ENCODE measurements around the gene BFAR.

The BFAR gene

DNA sequence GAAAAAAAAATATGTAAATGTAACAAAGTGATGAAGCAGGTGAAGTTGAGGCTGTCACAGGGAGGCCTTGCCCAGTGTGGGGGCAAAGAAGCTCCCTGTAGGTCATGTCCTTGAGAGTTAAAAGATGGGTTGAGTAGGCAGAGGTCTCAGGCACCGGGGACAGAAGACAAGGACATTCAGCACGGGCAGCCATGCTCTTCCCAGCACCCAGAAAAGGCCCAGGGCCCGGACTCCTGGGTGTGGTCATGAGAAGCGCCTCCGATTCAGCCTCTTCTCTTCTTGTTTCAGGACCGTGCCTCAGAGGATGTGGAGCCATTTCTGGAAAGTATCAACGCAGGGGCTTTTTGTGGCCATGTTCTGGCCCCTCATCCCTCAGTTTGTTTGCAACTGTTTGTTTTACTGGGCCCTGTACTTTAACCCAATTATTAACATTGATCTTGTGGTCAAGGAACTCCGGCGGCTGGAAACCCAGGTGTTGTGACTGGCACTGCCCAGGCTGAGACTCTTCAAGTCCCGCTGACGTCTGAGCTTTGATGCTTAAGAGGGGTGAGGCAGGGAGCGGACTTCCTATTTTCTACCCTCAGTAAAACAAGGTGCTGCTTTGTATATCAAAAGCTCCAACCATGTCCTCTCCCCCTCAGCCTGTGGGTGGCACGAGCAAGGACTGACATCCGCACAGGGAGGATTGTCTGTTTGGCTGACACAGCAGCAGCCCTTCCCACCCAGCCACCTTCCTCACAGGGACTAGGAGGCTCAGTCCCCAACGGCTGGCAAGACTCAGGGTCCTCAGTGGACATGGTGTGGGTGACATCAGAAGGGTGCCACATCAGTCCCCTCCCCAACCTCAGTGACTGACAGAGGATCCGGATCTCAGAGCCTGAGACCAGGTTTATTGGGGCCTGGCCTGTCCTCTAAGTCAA is 34.9 kb downstream of the BFAR start:
- H3K79me2 ChIP-seq (ENCODE audit: control insufficient read depth, low read length), result no peaks in the 10 kb centered on the region
- H3K4me1 ChIP-seq (ENCODE audit: control insufficient read depth, low read length), result peaks cover 23% of the 10 kb centered on the region
- no peak overlapping the region for H3K27ac ChIP-seq (ENCODE audit: low read depth, low read length)
- H3K9me3 ChIP-seq (ENCODE audit: control insufficient read depth, insufficient read depth, low read length), result no peaks in the 10 kb centered on the region
- H3K36me3 ChIP-seq (ENCODE audit: control insufficient read depth, low read length), result peaks cover 66% of the 10 kb centered on the region
- no peaks in the 10 kb centered on the region for H4K20me1 ChIP-seq (ENCODE audit: control insufficient read depth, insufficient read depth, low read depth, low read length)
- no peak overlapping the region for H3K4me3 ChIP-seq (ENCODE audit: low read length)
- no peak overlapping the region for H3K4me2 ChIP-seq (ENCODE audit: low read length)
- H3K27me3 ChIP-seq (ENCODE audit: control insufficient read depth, low read length), result no peaks in the 10 kb centered on the region
- H3K9me2 ChIP-seq (replicated peaks; ENCODE audit: control insufficient read depth, low read length), result no peaks in the 10 kb centered on the region
- no peak for TF ChIP-seq EZH2phosphoT487 (IDR thresholded peaks at IDR 0.05; ENCODE audit: borderline replicate concordance, low read length)
- TF ChIP-seq, protein P1, sequence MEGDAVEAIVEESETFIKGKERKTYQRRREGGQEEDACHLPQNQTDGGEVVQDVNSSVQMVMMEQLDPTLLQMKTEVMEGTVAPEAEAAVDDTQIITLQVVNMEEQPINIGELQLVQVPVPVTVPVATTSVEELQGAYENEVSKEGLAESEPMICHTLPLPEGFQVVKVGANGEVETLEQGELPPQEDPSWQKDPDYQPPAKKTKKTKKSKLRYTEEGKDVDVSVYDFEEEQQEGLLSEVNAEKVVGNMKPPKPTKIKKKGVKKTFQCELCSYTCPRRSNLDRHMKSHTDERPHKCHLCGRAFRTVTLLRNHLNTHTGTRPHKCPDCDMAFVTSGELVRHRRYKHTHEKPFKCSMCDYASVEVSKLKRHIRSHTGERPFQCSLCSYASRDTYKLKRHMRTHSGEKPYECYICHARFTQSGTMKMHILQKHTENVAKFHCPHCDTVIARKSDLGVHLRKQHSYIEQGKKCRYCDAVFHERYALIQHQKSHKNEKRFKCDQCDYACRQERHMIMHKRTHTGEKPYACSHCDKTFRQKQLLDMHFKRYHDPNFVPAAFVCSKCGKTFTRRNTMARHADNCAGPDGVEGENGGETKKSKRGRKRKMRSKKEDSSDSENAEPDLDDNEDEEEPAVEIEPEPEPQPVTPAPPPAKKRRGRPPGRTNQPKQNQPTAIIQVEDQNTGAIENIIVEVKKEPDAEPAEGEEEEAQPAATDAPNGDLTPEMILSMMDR (IDR thresholded peaks at IDR 0.05; ENCODE audit: low read depth, low read length, poor library complexity, severe bottlenecking), result no peak
- peaks cover 29% of the 10 kb centered on the region for H3F3A ChIP-seq (ENCODE audit: control insufficient read depth, insufficient read depth)

DNA sequence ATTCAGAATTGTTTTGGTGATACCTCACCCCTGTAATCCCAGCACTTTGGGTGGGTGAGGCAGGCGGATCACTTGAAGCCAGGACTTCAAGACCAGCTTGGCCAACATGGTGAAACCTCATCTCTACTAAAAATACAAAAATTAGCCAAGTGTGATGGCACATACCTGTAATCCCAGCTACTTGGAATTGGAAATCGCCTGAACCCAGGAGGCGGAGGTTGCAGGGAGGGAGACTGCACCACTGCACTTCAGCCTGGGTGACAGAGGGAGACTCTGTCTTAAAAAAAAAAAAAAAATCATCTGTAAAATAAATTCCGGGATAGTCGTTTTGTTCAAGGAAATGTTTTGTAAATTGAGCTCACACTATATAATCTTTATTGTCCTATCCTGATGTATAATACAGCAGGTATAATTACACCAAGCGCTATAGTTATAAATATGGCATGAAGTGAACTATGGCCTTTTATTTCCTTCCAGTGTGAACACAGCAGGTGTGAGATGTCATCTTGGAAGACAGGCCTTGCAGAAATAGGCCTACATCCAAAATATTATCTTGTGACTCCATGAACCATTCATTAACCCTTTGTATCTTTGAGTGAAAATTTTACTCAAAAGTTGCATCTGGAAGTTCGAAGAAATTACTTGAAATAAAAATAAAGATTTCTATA is 35.9 kb downstream of the BFAR start:
- H3K4me3 ChIP-seq (ENCODE audit: low read length), result no peak overlapping the region
- H3K9me3 ChIP-seq (ENCODE audit: control insufficient read depth, insufficient read depth, low read length), result no peaks in the 10 kb centered on the region
- TF ChIP-seq, protein P1 (IDR thresholded peaks at IDR 0.05; ENCODE audit: low read depth, low read length, poor library complexity, severe bottlenecking), result no peak
- TF ChIP-seq EZH2phosphoT487 (IDR thresholded peaks at IDR 0.05; ENCODE audit: borderline replicate concordance, low read length), result no peak
- peaks cover 57% of the 10 kb centered on the region for H3K36me3 ChIP-seq (ENCODE audit: control insufficient read depth, low read length)
- no peaks in the 10 kb centered on the region for H3K9me2 ChIP-seq (replicated peaks; ENCODE audit: control insufficient read depth, low read length)
- no peak overlapping the region for H3K4me2 ChIP-seq (ENCODE audit: low read length)
- peaks cover 33% of the 10 kb centered on the region for H3K4me1 ChIP-seq (ENCODE audit: control insufficient read depth, low read length)
- H3K27me3 ChIP-seq (ENCODE audit: control insufficient read depth, low read length), result no peaks in the 10 kb centered on the region
- H3F3A ChIP-seq (ENCODE audit: control insufficient read depth, insufficient read depth), result peaks cover 32% of the 10 kb centered on the region
- no peak overlapping the region for H3K27ac ChIP-seq (ENCODE audit: low read depth, low read length)
- no peaks in the 10 kb centered on the region for H3K79me2 ChIP-seq (ENCODE audit: control insufficient read depth, low read length)
- H4K20me1 ChIP-seq (ENCODE audit: control insufficient read depth, insufficient read depth, low read depth, low read length), result no peaks in the 10 kb centered on the region

DNA sequence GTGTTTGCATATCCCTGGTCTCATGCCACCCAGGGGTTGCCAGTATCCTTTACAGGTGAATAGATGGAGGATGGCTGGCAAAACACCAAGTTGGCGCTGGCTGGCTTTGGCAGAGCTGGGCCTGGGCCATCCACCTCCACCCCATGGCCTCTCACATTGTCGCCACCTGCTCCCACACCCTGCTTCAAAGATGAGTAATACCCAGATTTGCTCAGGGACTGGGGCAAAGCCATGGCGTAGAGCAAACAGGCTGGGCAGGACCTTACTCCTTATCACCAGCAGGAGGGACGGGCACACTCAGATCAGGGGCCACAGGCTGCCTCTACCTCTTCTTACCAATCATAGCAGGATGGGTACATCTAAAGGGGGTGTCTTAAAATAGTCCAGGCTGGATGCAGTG is 37.0 kb downstream of the BFAR start:
- Histone ChIP-seq H3K36me3 (ENCODE audit: control insufficient read depth, low read length) (peaks cover 47% of the 10 kb centered on the region), H3F3A (ENCODE audit: control insufficient read depth, insufficient read depth) (peaks cover 32% of the 10 kb centered on the region), H3K4me1 (ENCODE audit: control insufficient read depth, low read length) (peaks cover 44% of the 10 kb centered on the region), H3K4me3 (ENCODE audit: low read length) (no peak overlapping the region), H3K4me2 (ENCODE audit: low read length) (no peak overlapping the region), H3K9me2 (replicated peaks; ENCODE audit: control insufficient read depth, low read length) (no peaks in the 10 kb centered on the region), H4K20me1 (ENCODE audit: control insufficient read depth, insufficient read depth, low read depth, low read length) (no peaks in the 10 kb centered on the region), H3K27ac (ENCODE audit: low read depth, low read length) (no peak overlapping the region), H3K27me3 (ENCODE audit: control insufficient read depth, low read length) (no peaks in the 10 kb centered on the region), H3K79me2 (ENCODE audit: control insufficient read depth, low read length) (no peaks in the 10 kb centered on the region), H3K9me3 (ENCODE audit: control insufficient read depth, insufficient read depth, low read length) (no peaks in the 10 kb centered on the region)
- TF ChIP-seq, protein P1 (IDR thresholded peaks at IDR 0.05; ENCODE audit: low read depth, low read length, poor library complexity, severe bottlenecking), result no peak
- TF ChIP-seq EZH2phosphoT487 (IDR thresholded peaks at IDR 0.05; ENCODE audit: borderline replicate concordance, low read length), result no peak

Data from DOHH2 (cell line).